Measurements from ENCODE around the gene DPRX.

DPRX gene, protein sequence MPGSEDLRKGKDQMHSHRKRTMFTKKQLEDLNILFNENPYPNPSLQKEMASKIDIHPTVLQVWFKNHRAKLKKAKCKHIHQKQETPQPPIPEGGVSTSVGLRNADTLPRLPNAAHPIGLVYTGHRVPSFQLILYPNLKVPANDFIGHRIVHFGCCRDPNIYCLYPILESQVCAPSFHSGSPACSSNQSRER

DNA sequence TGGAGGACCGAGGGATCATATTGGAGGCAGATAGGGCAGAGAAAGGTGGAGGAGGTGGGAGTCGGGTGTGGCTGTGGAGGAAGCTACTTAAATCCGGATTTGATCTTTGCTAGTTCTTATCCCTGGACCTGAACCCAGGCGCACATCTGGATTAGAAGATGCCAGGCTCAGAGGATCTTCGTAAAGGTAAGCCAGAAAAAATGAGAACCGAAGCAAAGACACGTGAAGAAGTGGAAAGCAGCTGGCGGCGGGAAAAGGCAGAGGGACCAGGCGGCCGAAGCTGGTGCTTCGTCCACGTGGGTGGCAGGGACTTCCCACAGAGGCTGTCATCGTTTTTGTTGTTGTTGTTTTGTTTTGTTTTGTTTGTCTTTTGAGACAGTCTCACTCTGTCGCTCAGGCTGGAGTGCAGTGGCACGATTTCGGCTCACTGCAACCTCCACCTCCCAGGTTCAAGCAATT is at the start of gene DPRX:
DPRX (plus strand) TSS at position 51 of the 459 bp plus-strand sequence; CDS start at position 159, 108 bp downstream.
- TF ChIP-seq GATA2 (IDR thresholded peaks at IDR 0.05; ENCODE audit: low read depth, low read length): no peak
- TF ChIP-seq GATA3 (IDR thresholded peaks at IDR 0.05; ENCODE audit: low read depth, low read length): no peak

GRCh38 chr19:53583181-53583580 is 48.6 kb upstream of the DPRX start:
- TF ChIP-seq GATA3 (IDR thresholded peaks at IDR 0.05; ENCODE audit: low read depth, low read length): no peak
- TF ChIP-seq GATA2 (IDR thresholded peaks at IDR 0.05; ENCODE audit: low read depth, low read length): no peak

GRCh38 chr19:53586277-53586691 is 45.5 kb upstream of the DPRX start:
- no peak for TF ChIP-seq GATA3 (IDR thresholded peaks at IDR 0.05; ENCODE audit: low read depth, low read length)
- TF ChIP-seq GATA2 (IDR thresholded peaks at IDR 0.05; ENCODE audit: low read depth, low read length): no peak

GRCh38 chr19:53594811-53595509 is 36.8 kb upstream of the DPRX start:
- TF ChIP-seq GATA2 (IDR thresholded peaks at IDR 0.05; ENCODE audit: low read depth, low read length) (no peak), GATA3 (IDR thresholded peaks at IDR 0.05; ENCODE audit: low read depth, low read length) (no peak)

GRCh38 chr19:53595510-53595867 is 36.3 kb upstream of the DPRX start:
- TF ChIP-seq GATA3 (IDR thresholded peaks at IDR 0.05; ENCODE audit: low read depth, low read length) (no peak), GATA2 (IDR thresholded peaks at IDR 0.05; ENCODE audit: low read depth, low read length) (no peak)

DNA sequence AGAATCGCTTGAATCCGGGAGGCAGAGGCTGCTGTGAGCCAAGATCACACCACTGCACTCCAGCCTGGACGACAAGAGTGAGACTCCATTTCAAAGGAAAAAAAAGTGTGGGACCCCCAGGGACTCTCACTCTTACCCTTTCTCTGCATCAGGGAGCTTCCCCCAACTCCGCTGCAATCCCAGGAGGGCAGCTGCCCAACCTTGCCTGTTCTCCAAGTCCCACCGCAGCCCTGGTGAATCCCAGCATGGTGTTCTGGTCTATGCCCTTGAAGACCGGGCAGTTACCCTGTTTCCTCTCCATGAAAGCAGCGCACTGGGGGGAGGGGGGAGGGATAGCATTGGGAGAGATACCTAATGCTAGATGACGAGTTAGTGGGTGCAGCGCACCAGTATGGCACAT is 35.7 kb upstream of the DPRX start:
- TF ChIP-seq GATA2 (IDR thresholded peaks at IDR 0.05; ENCODE audit: low read depth, low read length): no peak
- no peak for TF ChIP-seq GATA3 (IDR thresholded peaks at IDR 0.05; ENCODE audit: low read depth, low read length)

DNA sequence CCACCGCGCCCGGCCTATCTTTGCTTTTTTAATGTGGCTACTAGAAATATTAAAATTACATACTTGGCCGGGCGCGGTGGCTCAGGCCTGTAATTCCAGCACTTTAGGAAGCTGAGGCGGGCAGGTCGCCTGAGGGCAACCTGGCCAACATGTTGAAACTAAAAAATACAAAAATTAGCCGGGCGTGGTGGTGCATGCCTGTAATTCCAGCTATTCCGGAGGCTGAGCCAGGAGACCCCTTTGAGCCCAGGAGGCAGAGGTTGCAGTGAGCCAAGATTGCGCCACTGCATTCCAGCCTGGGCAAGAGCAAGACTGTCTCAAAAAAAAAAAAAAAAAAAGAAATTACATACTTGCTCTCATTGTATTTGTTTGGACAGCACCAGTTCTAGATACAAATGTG is 34.8 kb upstream of the DPRX start:
- TF ChIP-seq GATA2 (IDR thresholded peaks at IDR 0.05; ENCODE audit: low read depth, low read length) (no peak), GATA3 (IDR thresholded peaks at IDR 0.05; ENCODE audit: low read depth, low read length) (no peak)

DNA sequence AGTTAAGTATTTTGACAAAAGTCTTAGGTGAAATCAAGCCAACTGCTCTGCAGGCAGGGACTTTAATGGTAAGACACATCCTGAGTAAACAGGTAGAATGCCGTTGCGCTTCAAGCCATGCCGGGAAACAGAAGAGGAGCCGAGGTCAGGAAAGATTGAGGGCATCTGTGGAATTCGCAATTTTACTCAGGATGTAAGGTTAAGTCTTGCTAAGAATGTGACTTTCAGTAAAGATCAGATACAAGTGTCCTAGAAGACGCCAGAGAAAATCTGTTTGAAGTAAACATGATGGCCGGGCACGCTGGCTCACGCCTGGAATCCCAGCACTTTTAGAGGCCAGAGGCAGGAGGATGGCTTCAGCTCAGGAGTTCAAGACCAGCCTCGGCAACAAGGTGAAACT is 33.4 kb upstream of the DPRX start:
- TF ChIP-seq GATA3 (IDR thresholded peaks at IDR 0.05; ENCODE audit: low read depth, low read length): no peak
- TF ChIP-seq GATA2 (IDR thresholded peaks at IDR 0.05; ENCODE audit: low read depth, low read length): no peak

DNA sequence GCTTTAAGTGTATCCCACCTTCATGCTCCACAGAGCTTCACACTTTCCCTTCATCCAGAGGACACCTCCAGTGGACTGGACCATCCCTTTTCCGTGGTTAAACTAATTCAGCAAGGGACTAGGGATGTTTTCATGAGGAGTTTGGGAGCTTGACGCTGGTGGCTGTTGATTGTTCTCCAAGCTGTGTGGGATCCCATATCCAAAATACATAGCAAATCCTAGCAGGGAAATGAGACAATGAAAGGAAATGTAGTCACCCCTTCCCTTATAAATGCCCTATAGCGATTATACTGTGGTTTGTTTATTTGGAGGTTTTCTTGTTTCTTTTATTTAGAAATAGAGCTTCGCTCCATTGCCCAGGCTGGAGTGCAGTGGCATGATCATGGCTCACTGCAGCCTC is 31.6 kb upstream of the DPRX start:
- TF ChIP-seq GATA2 (IDR thresholded peaks at IDR 0.05; ENCODE audit: low read depth, low read length): no peak
- TF ChIP-seq GATA3 (IDR thresholded peaks at IDR 0.05; ENCODE audit: low read depth, low read length): no peak

DNA sequence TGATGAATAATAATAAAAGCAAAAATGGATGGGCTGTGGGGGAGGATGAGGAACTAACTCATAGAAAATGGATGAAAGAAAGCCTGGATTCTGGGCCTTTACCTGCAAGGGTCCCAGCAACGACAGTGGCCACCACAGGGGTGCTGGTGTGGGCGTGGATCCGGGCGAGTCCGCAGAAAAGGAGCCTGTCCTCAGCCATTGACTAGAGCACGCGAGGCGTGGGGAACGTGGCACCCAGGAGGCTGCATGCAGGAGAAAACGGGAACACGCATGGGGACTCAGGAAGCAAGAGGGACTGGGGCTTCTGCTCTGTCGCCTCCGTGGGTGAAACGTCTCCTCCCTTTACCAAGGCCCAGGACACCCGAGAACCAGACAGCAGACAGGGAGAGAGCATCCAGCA is 25.8 kb upstream of the DPRX start:
- TF ChIP-seq GATA3 (IDR thresholded peaks at IDR 0.05; ENCODE audit: low read depth, low read length) (no peak), GATA2 (IDR thresholded peaks at IDR 0.05; ENCODE audit: low read depth, low read length) (no peak)

DNA sequence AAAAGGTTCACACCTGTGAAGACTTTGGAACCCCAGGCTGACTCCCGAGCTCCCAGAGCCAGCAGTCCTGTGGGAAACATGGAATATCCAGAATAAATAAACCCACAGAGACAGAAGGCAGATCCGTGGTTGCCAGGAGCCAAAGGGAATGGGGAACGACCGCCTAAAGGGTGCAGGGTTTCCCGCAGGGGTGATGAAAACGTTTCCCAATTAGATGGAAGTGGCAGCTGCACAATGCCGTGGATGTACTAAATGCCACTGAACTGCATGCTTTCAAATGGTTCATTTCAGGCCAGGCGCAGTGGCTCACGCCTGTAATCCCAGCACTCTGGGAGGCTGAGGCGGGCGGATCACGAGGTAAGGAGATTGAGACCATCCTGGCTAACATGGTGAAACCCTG is 23.4 kb upstream of the DPRX start:
- TF ChIP-seq GATA3 (IDR thresholded peaks at IDR 0.05; ENCODE audit: low read depth, low read length) (no peak), GATA2 (IDR thresholded peaks at IDR 0.05; ENCODE audit: low read depth, low read length) (no peak)

- TF ChIP-seq GATA2 (IDR thresholded peaks at IDR 0.05; ENCODE audit: low read depth, low read length): no peak
- TF ChIP-seq GATA3 (IDR thresholded peaks at IDR 0.05; ENCODE audit: low read depth, low read length): no peak
Observed at GRCh38 chr19:53612762-53613526, 18.9 kb upstream of the DPRX start.

DNA sequence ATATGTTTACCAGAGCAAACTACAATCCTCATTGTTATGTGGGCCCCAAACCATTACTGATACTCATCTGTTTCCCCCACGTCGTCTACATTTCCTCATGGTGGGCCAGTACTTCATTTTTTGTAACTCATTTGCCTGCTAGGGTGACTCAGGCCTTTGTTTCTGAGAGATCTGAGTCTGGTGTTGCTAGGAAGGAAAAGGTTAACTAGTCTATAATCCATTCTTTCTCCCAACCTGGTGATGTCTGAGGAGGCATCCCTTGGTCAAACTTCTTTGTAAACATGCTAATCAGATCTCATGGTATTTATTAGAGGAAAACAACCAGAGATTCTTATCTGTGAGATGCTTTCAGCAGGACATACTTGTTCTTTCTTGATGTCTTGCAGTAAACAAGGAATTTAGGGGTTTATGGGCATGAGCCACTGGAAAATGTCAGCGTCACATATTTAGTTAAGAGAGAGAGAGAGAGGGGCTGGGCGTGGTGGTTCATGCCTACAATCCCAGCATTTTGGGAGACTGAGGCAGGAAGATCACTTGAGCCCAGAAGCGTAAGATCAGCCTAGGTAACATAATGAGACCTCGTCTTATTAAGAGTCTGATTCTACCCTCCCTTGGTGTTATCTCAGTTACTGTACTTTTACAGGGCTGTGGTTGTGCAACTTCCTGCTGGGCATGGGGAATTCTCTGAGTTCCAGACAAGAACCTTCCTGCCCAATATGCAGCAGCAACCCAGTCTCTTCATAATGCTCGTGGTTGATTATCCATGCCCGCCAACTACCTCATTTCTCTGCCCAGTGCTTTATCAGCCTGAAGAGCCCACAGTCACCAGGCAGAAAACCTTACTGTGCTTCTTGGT is 9.7 kb upstream of the DPRX start:
- no peak for TF ChIP-seq GATA2 (IDR thresholded peaks at IDR 0.05; ENCODE audit: low read depth, low read length)
- TF ChIP-seq GATA3 (IDR thresholded peaks at IDR 0.05; ENCODE audit: low read depth, low read length): no peak

Measured in SH-SY5Y (cell line).